ENCODE measurements around the gene PTCH1.

The PTCH1 gene

DNA sequence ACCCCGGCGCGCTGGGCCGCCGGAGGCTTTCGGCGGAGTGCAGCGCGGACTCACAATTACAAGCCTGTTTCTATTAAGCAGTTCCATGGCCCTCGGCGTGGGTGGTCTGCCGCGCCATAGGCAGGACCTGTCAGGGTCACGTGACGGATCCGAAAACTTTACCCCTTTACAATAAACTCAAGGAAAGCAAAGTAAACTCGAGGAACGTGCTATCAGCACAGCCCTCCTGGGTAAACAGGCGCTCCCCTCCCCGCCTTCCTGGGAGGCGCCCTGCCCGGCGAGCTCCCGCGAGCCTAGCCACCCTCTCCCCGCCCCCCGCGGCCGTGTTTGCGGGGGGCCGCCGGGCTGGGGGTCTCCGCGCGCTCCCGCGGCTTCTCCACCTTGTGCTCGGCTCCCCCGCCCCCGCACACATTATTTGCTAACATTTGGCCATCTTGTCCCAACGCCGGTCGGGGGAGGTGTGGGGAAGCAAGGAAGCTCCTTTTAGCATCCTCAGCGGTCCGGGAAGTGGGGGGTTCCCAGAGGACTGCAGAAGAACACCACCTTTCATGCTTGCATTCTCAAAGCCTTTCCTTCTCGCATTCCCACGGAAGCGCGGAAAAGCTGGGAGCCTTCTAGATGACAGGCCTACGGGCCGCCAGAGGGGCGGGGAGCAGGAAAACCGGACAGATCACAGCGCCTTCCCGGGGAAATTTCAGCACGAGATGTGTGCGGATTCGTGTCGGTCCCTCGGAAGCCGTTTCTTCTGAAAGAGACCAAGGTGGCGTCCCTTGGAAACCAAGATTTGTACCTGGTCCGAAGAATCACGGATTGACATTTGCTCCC lies at the start of gene PTCH1:
Gene PTCH1 (minus strand): TSS at position 238 of the 825 bp plus-strand sequence.
- peak in 1 of 2 donors; percentile 28 for DNase-seq

DNA sequence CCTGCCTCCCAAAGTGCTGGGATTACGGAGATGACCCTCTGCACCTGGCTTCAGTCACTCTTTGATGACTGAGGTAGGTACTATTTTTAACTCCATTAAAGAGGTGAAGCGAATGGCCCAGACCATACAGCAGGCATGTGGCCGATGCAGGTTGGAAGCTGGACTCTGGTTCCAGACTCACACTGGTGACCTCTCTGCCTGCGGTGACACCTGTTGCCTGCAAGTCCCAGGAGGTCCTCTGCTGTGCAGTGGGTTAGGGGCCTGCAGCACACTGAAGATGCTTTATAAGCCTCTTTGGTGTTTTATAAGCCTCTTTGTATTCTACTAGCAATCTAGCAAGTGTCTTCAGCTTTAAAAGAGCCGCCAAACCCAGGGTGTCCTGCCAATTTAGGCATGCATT lies 49.2 kb upstream of the PTCH1 start:
- no peak for DNase-seq

DNA sequence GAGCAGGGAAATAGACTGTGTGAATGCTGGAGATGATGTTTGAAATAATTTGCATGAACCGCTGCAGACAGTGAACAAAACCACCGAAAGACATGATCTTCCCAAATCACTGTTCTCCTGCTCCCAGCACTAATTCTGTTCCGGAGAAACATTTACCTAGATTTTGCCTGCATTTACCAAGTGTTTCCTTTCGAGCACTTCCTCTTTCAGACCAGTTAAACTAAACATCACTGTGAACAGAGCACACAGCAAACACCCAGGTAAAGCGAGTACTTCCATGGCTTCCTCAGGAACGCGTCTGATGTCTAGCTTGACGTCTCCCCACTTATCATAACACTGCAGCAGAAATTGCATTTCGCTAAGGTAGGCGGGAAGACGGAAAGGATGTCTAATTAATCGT lies 45.1 kb upstream of the PTCH1 start:
- DNase-seq, result no peak

DNA sequence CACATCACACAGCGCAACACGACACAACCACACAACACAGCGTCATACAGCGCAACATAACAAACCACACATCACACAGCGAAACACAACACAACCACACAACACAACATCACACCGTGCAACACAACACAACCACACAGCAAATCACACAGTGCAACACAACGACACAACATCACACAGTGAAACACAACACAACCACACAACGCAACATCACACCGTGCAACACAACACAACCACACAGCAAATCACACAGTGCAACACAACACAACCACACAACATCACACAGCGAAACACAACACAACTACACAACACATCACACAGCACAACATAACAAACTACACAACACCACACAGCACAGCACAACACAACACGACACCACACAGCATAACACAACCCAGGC lies 40.4 kb upstream of the PTCH1 start:
- no peak for DNase-seq

DNA sequence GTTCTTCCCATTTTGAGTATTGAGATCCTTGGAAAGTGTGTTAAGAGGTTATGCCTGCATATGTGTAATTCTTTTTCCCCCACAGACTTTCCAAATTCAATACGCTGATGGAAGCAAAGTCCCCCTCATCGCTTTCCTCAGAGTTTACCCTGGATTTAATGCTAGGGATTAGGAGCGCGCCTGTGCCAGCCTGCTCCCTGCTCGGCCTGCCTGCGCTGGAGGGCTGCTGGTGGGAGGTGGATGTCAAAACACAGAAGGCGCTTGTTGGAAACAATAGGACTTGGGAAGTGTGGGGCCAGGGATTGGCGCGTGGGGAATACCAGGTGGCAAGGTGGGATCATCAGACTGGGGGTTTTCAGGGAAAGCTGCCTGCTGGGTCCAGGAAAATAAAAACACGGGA lies 39.8 kb upstream of the PTCH1 start:
- DNase-seq, result no peak

DNA sequence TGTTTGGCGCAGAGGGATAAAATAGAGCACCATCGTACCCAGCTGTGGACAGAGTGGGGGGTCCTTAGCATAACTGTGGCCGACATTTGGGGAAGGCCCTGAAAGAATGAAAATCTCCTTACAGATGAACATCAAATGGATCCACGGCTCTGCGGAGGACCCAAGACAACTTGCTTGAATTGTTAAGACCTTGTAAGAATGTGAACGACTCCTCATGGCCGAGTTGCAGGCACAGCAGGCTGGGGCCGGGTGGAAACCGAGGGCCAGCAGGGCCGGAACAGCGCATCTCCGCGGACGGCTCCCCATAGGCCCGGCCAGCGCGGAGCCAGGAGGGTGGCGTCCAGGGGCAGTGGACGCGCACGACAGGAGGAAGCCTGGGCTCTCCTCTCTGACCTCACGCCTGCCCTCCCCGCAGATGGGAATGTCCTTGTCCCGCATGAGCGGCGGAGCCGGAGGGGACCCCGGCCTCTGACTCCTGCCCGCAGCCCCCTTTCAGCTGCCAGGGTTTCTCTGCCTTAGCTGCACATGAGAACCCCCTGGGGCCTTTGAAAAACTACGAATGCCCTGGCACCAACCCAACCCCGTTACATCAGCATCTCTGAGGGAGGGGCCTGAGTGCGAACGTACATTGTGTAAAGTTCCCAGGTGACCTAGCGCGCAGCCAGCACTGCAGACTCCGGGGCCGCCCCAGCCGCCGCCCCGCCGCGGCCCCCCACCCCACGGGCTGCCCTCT lies 36.2 kb upstream of the PTCH1 start:
- peak in 1 of 2 donors; percentile 5 for DNase-seq

DNA sequence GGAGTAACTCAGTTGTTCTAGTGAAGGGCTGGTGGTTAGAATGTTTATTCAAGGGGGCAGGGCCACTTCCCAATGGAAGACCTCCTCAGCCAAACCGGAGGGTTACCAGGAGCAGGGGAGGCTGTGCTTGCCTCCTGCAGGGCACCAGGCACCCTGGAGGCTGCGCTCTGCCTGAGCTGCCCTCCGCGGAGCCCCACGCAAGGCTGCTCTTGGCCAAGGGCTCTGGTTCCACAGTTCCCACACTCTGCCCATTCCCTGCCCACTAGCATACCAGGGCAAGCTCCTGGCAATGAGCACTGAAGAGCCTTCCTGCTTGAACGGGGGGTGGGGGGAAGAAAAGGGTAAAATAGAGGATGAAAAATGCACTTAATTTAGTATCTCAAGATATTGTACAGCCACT lies 35.5 kb upstream of the PTCH1 start:
- DNase-seq, result no peak

DNA sequence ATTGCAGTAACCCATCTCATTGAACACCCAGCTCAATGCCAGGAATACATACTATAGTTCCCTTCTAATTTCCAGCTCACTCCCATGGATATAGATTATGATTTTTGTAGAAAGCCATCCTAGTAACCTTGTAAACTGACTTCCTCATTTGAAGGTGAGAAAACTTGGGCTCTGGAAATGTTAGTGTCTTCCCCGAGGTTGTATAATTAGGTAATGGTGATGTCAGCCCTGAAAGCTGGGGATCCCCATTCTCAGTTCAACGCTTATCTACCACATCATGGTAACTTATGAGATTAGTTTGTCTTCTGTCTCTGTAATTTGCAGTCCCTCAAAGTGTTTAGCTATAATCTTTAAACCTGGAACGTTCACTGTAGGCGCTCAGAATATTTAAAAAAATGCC lies 34.6 kb upstream of the PTCH1 start:
- no peak for DNase-seq

DNA sequence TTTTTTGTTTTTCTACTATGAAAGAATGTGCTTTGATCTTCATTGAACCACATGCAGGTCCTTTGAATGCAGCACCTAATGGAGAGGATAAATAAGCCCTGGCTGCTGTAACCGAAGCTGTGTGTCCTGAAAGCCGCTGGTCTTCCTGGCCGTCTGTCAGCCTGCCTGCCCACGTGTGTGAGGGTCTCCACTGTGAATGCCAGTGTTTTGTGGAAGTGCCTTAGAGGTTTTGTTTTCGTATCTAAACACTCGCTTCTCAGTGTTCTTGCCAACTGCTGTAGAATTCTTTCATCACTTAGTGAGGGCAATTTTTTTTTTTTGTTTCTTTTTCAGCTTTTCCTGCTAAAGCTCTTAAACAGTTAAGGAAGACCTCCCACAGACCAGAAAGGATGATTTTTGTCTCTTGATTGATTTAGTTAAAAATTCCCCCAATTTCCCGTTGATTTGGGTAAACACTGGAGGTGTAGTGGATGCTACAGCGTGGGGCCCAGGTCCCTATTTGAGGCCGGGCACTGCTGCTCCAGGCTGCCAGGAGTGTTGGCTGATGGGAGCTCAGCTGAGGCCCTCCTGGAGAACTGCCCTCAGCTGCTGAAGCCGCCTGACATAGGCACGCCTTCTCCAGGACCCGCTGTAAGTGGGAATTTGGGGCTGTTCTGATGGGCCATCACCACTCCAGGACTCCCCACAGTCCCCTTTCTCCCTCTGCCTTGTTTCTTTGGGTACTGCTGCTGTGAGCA lies 29.2 kb upstream of the PTCH1 start:
- no peak for DNase-seq

DNA sequence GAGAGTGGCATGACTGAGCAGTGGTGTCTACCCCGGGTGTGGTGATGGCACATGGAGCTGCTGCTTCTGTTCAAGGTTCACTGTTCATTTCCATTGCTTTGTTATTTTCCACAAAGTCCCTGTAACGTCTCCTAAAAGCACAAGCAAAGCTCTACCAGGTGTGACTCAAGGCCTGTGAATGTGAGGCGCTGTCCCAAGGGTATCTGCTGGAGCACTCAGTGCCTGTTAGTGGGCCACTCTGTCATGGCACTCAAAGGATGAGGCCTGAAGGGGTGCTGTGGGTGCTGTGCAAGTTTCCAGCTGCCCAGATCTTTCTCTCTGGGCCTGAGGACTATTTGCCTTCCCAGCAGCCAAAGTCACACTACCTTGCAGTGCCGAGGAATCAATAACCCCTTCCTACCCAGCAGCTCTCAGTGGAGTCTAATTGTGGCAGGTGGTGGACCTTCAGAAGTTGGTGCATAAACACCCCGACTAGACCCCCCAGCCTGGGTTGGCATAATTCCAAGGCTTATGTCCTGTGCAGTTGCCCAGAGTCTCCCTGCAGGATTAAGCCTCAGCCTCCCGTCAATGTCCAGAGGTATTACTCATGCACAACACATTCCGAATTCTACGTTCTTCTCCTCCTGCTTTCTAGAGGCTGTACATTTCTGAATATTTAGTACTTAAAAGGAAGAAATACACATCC lies 17.4 kb upstream of the PTCH1 start:
- no peak for DNase-seq

DNA sequence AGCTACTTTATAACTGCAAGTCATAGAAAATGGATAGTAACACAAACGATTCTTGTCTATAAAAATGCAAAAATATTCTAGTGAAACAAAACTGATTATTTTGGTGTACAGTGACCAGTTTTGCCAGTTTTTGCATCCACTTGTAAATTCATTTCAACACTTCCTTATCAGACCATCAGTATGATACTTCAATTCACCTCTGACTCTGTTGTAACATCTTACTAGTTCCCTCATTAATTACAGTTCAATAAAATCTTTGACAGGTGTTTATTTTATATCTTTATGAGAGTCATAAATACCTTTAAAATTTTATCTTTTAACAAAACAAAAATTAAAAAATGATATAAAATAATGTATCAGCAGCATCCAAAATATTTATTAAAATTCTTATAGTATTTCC lies 13.1 kb upstream of the PTCH1 start:
- DNase-seq, result no peak

DNA sequence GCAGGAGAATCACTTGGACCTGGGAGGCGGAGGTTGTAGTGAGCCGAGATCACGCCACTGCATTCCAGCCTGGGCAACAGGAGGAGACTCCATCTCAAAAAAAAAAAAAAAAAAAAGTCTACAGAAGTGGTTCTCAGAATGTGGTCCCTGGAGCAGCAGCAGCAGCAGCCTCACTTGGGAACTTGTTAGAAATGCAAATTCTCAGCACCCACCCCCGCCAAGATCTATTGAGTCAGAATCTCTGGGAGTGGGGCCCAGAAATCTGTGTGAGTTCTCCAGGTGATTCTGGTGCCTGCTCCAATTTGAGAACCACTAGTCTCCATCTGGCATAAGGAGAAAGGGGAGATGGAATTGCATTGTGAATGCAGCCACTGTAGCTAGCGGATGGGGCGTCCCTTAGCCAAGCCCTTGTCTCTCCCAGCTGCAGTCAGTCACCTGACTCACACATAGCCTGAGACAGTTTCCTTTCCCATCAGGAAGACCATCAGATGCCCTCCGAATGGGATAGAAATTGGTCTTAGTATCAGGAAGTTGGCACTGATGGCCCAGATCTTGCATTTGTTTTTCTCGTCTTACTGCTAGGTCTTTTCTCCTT lies 12.2 kb upstream of the PTCH1 start:
- no peak for DNase-seq

DNA sequence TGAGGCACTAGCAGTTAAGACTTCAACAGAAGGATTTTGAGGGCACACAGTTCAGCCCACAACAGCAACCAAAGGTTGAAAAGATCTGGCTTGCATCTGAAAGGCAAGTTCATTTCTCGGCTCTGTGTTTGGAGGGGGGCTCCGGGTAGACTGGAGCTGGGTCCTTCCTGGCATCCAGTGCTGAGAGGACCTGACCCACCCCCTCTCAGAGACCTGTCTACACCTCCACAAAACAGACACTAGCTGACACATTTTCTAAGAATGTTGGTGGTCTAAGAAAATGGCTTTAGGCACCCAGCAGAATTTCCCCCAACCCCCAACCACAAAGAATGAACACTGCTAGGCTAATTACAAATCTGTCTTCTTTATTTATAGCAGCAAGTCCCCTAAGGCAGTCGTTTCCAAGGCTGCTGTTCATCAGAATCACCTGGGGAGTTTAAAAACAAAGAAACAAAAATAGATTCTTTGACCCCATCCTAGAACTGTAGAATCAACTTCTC lies 6.2 kb upstream of the PTCH1 start:
- DNase-seq, result no peak

DNA sequence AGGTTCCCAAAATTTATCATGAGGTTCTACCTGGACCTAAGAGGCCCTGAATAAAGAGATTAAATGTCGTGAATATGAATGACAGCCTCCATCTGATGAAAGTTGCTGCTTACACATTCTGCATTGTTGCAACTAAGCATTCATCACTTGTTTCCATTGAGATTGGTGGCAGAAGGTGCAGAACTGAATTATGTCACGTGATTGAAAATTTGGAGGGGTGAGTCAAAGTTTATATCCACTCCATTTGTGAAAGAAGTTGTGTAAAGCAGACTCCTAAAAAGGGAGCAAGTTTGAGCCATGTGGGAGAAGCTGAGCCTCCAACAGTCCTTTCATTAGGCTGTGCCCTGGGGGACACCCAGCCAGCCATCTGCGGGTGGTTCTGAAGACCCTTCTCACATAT lies 4.9 kb upstream of the PTCH1 start:
- no peak for DNase-seq

DNA sequence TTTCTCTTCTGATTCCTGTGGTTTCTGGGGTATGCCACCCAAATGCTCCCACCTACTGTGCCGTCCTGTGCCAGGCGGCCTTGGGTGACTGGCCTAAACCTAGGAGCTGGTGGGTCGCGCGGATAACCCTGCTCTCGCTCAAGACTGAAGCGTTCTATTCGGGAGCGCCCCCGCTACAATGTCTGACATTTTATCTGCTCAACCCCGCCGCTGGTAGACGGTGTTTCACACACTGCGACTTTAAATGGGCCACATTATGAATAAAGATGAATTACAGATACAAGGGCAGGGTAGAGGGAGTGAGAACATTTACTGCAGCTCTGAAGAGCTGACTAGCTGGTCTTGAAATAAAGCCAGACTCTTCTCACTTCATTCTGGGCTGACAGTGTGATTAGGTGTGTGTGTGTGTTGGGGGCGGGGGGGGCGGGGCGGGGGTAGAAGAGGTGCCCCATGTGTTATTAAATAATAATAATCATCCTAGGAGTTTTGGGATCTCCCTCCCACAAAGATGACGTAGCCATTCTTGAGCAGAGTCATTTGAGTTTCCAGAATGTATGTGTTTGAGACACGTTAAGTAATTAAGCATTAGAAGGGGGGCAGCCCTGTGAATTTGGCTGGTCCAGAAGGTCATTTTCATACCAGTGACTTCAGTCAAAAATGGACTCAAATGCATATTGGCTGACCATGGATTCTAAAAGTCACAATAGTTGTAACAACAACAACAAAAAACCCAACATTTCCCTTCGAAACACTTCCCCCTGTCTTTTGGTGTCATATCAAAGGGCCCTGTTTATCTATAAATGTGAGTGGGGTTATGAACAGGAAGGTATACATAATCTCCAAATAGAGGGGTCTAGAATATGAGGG lies 1.0 kb upstream of the PTCH1 start:
- no peak for DNase-seq

DNA sequence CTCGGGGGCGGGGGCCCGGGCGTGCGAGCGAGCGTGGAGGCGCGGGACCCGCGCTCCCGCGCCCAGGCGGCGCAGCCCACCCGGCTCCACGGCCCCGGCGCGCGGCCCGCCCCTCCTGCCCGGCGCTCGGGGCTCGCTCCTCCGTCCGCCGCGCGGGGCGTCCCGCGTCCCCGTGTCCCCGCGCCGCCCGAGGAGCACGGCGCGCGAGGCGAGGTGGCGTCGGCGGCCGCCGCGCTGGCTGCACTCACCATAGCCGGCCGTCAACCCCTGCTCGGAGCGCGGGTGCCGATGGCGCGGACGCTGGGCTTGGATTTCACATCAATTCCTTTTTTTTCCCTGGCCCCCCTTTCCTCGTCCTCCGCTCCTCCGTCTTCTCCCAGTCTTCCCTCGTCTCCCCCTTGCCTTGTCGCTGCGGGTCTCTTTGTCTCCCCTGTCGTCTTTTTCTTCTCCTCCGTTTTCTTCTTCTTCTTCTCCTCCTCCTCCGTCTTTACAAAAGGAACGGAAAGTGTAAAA lies 494 bp downstream of the PTCH1 start:
- no peak for DNase-seq

DNA sequence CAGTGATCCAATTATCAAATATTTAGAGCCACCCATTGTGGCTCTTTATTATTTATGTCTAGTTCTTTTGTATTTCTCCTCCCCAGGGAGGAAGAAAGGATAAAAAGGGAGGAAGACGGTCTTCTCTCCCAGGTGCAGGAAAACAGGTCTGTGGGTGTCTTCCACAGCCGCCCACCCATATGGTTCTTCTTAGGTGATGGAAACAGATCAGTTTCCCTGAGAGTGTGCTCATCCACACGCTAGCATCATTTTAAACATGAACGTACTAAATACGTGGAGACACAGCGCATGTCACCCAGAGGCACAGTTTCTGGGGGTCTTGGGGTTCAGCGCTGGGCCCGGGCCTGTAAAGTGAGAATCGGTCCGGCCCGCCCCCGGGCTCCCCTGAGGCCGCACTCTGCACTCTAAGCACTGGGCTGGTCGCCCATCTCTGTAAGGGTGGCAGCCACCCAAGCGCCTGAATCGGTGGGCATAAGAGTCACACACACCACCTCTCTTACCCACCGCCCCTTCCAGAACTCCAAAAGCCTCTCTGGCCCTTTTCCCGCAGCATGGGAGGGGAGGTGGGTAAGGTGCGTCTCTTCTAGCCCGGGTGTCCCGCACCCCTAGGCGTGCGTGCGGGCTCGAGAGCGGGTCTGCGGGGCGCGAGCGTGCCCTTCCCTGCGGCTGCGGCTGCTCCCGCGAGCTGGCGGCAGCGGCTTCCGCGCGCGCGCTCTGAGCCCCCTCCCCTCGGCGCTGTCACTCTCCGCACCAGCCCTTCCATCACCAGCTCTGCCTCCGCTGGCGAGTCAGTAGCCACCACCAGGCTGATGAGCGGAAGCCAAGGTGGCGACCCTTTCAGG lies 1.3 kb downstream of the PTCH1 start:
- DNase-seq, result peak in 1 of 2 donors; percentile 27

DNA sequence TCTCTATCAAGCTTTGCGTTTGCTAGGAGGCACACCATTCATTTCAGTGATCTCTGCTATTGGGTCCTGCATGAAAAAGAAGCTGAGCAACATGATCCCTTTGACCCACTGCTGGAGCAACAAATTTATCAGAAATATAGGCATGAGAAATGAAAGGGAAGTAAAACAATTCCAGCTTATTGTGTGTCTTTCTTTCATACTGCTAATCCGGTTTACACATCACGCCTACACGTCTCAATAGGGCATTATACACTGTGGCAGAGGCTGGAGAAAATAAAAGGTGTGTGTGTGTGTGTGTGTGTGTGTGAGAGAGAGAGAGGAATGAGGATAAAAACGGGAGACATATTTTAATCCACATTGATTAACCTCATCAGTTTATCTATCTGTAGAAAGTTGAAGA lies 2.4 kb downstream of the PTCH1 start:
- no peak for DNase-seq

DNA sequence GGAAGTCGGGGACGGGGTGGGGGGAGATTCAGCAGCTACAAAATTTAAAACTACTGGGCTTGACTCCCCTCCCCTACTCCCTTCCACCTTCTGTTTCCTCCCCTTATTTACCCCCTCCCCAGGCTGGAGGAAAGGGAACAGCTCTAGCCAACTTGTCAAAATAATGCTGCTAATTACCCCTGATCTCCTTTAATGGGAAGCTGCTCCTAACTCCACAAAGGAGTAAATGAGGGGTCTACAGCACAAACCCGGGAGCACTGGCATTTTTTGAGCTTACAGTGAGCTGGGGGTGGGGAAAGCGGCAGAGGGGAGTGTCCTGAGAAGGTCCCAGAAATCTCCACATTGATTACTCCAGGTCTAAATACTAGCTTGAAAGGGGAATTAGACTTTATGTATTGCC lies 3.1 kb downstream of the PTCH1 start:
- no peak for DNase-seq

DNA sequence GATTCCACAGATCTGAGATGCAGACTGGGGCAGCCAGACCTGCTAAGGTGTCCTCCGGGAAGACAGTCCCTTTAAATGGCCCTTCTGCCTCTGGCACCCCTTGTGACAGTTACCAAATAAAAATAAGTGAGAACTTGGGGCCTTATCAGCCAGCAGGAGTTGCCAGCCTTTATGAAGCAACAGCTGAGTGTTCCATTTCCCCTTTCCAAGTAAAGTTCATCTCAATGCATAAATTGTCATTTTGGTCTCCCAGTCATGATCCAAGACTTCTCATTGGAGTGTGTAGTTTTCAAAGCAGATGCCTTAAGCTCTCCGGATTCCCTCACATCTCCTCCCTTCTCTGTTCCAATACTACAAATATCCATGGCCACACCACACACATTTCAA lies 4.1 kb downstream of the PTCH1 start:
- DNase-seq, result no peak
